ENCODE measurements around the gene FOXJ1.

GRCh38 chr17:76147211-76148014 lies 6.4 kb upstream of the FOXJ1 start:
- TF ChIP-seq FOXM1 (IDR thresholded peaks at IDR 0.05; ENCODE audit: borderline replicate concordance), result no peak
- no peak for TF ChIP-seq ARNT (IDR thresholded peaks at IDR 0.05)
- TF ChIP-seq TARDBP (IDR thresholded peaks at IDR 0.05), result no peak
- TF ChIP-seq ELF4 (IDR thresholded peaks at IDR 0.05), result no peak

Data from HEK293T (cell line).